Gastrocnemius medialis (tissue), 4 donors: ENCODE measurements around the gene CADM3. TPM values are rescaled to one million over a fixed set of nuclear protein-coding genes. Genes with fewer than 3 reads are reported as not detected.

Source experiments
- ATAC-seq, 2 donors: fragments of 150-250 bp; one replicate each; pipeline ENCODE4 v1.9.1; 2016
- DNase-seq, 2 donors: peaks; one replicate each; pipeline ENCODE4 v3.0.0-alpha.2; 2019
- H3K27ac ChIP-seq, 4 donors: fragments of 200-600 bp; sonication (generic); 1 replicate in 1 of 4; 2 replicates in 3 of 4; pipeline ENCODE4 v1.5.1; 2016 to 2018; ENCODE audit warnings: mild to moderate bottlenecking in 2 of 4, moderate library complexity in 1 of 4
- H3K27me3 ChIP-seq, 3 donors: fragments of 200-600 bp; sonication (generic) in 2 of 3; 1 replicate in 1 of 3; 2 replicates in 2 of 3; pipeline versions ENCODE4 v1.5.1 to v1.6.0; 2016 to 2019; ENCODE audit warnings: mild to moderate bottlenecking in 1 of 3, moderate library complexity in 1 of 3
- H3K36me3 ChIP-seq, 2 donors: fragments of 200-600 bp; sonication (generic) in 1 of 2; one replicate each; pipeline ENCODE4 v1.5.1; 2017 to 2018
- H3K4me1 ChIP-seq, 2 donors: fragments of 200-600 bp; sonication (generic) in 1 of 2; one replicate each; pipeline ENCODE4 v1.5.1; 2016 to 2017; ENCODE audit warnings: mild to moderate bottlenecking in 2 of 2
- H3K4me3 ChIP-seq, 4 donors: fragments of 200-600 bp; sonication (generic) in 3 of 4; 1 replicate in 1 of 4; 2 replicates in 3 of 4; pipeline ENCODE4 v1.5.1; 2016 to 2019; ENCODE audit warnings: mild to moderate bottlenecking in 2 of 4
- H3K9me3 ChIP-seq, 3 donors: fragments of 200-600 bp; sonication (generic) in 2 of 3; 1 replicate in 1 of 3; 2 replicates in 2 of 3; pipeline ENCODE4 v1.5.1; 2016 to 2019
- POLR2A ChIP-seq, 2 donors: fragments of 450-650 bp; IDR thresholded peaks; one replicate each; pipeline ENCODE4 v1.6.1; 2017; ENCODE audit warnings: antibody characterized with exemption in 2 of 2, mild to moderate bottlenecking in 2 of 2, moderate library complexity in 2 of 2
- in situ Hi-C, 4 donors: fragments of 200-750 bp; cut with MboI; loops; one replicate each; pipeline versions ENCODE4 v1.15.0 to v1.8.0; 2017; ENCODE audit warnings: low sequenced_read_pairs in 4 of 4
- intact Hi-C: fragments of 100-400 bp; cut with DNase I; formaldehyde crosslinking; loops from one replicate; pipeline ENCODE4 v1.15.1; 2023; ENCODE audit warnings: low total_unique reads
- total RNA-seq, 4 donors: library from RNA; depleted of rRNA; stranded (reverse); fragments of >200 nt; gene quantifications; one replicate each; pipeline versions ENCODE4 v1.1.0 to v1.2.3, GENCODE V29; 2016
- TF ChIP-seq, protein P1 (sequence below), 5 experiments: fragments of 450-650 bp in 3 of 5; fragments of 200-600 bp in 2 of 5; sonication (generic) in 2 of 5; IDR thresholded peaks in 4 of 5; conservative IDR thresholded peaks in 1 of 5; 1 replicate in 4 of 5; 2 replicates in 1 of 5; pipeline ENCODE4 v1.5.1; 2016 to 2019; ENCODE audit warnings: antibody characterized with exemption in 5 of 5, mild to moderate bottlenecking in 3 of 5, moderate library complexity in 3 of 5

CADM3 gene
- total RNA-seq, 4 donors from 2014 or later: 0.76 to 1.2 (median 1.0) TPM; not detected in 1

- Histone ChIP-seq H3K4me1 (no peaks in the 10 kb centered on the region), H3K9me3 (no peaks in the 10 kb centered on the region), H3K27ac (no peak overlapping the region), H3K36me3 (no peaks in the 10 kb centered on the region), H3K27me3 (no peaks in the 10 kb centered on the region), H3K4me3 (no peak overlapping the region)
- in situ Hi-C loops (no loop called here), intact Hi-C loops (no loop called here)
- DNase-seq (no peak), ATAC-seq (no peak)
- TF ChIP-seq, protein P1, sequence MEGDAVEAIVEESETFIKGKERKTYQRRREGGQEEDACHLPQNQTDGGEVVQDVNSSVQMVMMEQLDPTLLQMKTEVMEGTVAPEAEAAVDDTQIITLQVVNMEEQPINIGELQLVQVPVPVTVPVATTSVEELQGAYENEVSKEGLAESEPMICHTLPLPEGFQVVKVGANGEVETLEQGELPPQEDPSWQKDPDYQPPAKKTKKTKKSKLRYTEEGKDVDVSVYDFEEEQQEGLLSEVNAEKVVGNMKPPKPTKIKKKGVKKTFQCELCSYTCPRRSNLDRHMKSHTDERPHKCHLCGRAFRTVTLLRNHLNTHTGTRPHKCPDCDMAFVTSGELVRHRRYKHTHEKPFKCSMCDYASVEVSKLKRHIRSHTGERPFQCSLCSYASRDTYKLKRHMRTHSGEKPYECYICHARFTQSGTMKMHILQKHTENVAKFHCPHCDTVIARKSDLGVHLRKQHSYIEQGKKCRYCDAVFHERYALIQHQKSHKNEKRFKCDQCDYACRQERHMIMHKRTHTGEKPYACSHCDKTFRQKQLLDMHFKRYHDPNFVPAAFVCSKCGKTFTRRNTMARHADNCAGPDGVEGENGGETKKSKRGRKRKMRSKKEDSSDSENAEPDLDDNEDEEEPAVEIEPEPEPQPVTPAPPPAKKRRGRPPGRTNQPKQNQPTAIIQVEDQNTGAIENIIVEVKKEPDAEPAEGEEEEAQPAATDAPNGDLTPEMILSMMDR (IDR thresholded peaks at IDR 0.05 in 4 of 5, conservative IDR thresholded peaks at IDR 0.05 in 1 of 5): no peak
- no peak for TF ChIP-seq POLR2A (IDR thresholded peaks at IDR 0.05)
Measured at GRCh38 chr1:159247266-159247665, 75.9 kb downstream of the CADM3 start.

DNA sequence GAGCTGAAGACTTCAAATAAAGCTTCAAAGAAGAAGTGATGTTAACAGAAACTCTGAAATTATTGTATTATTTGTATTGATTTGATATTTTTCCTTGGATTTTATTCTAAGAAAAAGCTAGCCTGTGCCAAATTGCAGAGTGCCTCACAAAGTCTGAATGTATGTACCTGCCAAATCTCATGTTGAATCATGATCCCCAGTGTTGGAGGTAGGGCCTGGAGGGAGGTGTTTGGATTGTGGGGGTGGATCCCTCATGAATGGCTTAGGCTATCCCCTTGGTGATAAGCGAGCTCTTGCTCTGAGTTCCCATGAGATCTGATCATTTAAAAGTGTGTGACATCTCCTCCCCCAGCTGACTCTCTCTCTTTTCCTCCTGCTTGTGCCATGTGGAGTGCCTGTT lies 76.9 kb downstream of the CADM3 start:
- TF ChIP-seq POLR2A (IDR thresholded peaks at IDR 0.05): no peak
- TF ChIP-seq, protein P1 (IDR thresholded peaks at IDR 0.05 in 4 of 5, conservative IDR thresholded peaks at IDR 0.05 in 1 of 5): no peak
- H3K9me3 ChIP-seq: no peaks in the 10 kb centered on the region
- in situ Hi-C loops: no loop called here
- H3K27me3 ChIP-seq: no peaks in the 10 kb centered on the region
- DNase-seq (no peak), ATAC-seq (no peak)
- H3K27ac ChIP-seq: no peak overlapping the region
- intact Hi-C loops: no loop called here
- no peaks in the 10 kb centered on the region for H3K4me1 ChIP-seq
- no peaks in the 10 kb centered on the region for H3K36me3 ChIP-seq
- no peak overlapping the region for H3K4me3 ChIP-seq

DNA sequence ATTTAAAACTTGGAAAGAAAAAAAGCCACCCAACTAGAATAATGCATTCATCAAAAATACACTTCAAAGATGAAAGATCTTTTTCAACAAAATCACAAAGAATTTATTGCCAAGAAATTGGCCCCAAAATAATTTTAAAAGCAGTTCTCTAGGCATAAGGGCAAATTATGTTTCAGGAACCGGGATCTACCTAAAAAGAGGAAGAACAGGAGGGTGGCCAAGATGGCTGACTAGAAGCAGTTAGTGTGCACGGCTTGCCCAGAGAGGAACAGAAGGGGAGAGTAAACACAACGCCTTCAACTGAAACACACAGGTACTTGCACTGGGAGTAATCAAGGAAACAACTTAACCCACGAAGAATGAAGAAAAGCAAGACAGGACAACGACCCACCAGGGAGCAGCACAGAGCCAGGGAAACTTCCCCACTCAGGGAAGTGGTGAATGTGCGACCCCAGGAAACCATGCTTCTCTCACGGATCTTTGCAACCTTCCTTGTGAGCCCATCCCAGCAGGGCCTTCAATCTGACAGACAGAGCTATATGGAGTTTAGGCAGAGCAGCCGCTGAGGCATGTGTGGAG lies 79.3 kb downstream of the CADM3 start:
- Histone ChIP-seq H3K27me3 (no peaks in the 10 kb centered on the region), H3K27ac (no peak overlapping the region), H3K4me1 (no peaks in the 10 kb centered on the region), H3K9me3 (no peaks in the 10 kb centered on the region), H3K4me3 (no peak overlapping the region), H3K36me3 (no peaks in the 10 kb centered on the region)
- DNase-seq (no peak), ATAC-seq (no peak)
- in situ Hi-C loops: no loop called here
- no peak for TF ChIP-seq POLR2A (IDR thresholded peaks at IDR 0.05)
- TF ChIP-seq, protein P1 (IDR thresholded peaks at IDR 0.05 in 4 of 5, conservative IDR thresholded peaks at IDR 0.05 in 1 of 5): no peak
- intact Hi-C loops: no loop called here

Other genes with a start within 250 kb of the CADM3 start
- gene PYHIN1, start 240.1 kb upstream of the CADM3 start, total RNA-seq: under 1 TPM in 1 of 4 donors, not detected in 3; 0.16 TPM
- 10 to 100 TPM; 13.5 to 18.5 (median 14.2) TPM for gene IFI16, start 161.7 kb upstream of the CADM3 start, total RNA-seq
- not detected for gene AIM2, start 94.8 kb upstream of the CADM3 start, total RNA-seq
- 10 to 100 TPM; 10.1 to 34.8 (median 21.8) TPM for gene ACKR1, start 33.3 kb downstream of the CADM3 start, total RNA-seq
- not detected for gene FCER1A, start 130.7 kb downstream of the CADM3 start, total RNA-seq